HCT116 (cell line): ENCODE results near the gene SLC46A1. TPM values are rescaled to one million over a fixed set of nuclear protein-coding genes. Genes with fewer than 3 reads are reported as not detected.
"Not testable (repeated sequence)": the region's sequence is repeated elsewhere in the genome, so short reads cannot be mapped to it uniquely, and the experiment has no call there.

Experiments
- ATAC-seq: fragments of 200-7000 bp; cut with Tn5 transposase; 2 replicates; pipeline ENCODE4 v1.9.1; 2020; ENCODE audit warnings: mild to moderate bottlenecking, moderate library complexity
- BruUV-seq: library from RNA; stranded (reverse); fragments of 400-500 nt; replicated peaks from 2 replicates; lab custom pipeline; 2021; lab: Mats Ljungman, UMichigan
- CTCF ChIA-PET: fragments of 300-600 bp; sonication (Branson Sonifier 250); formaldehyde crosslinking; loops from one replicate; lab custom pipeline; 2021; ENCODE audit warnings: antibody characterized with exemption; lab: Charles Lee
- POLR2A ChIA-PET: fragments of 300-600, 350-600 bp; sonication (Branson Sonifier 250); formaldehyde crosslinking; loops from one replicate; lab custom pipeline; 2021; ENCODE audit warnings: antibody characterized with exemption; lab: Charles Lee
- RAD21 ChIA-PET, 2 experiments: fragments of 300-600 bp; sonication (Branson Sonifier 250); formaldehyde crosslinking; loops; one replicate each; lab custom pipeline; 2023; ENCODE audit warnings: low total read pairs in 2 of 2; ENCODE audit not compliant: uncharacterized antibody in 2 of 2, unreplicated experiment in 2 of 2, low non-redundant PET in 1 of 2; lab: Charles Lee
- DNase-seq: peaks from one replicate; pipeline ENCODE4 v3.0.0-alpha.2; 2010; ENCODE audit warnings: low read depth, low spot score
- H2AFZ ChIP-seq: fragments of 200-600 bp; shearing (Covaris generic), sonication (generic); 2 replicates; pipeline ENCODE4 v1.6.1; 2017; ENCODE audit warnings: low read depth, mixed run types, mixed read lengths, antibody characterized with exemption, low read length; ENCODE audit not compliant: poor library complexity, severe bottlenecking
- H3K27ac ChIP-seq: 2 replicates; pipeline ENCODE4 v1.5.1; 2012; ENCODE audit warnings: low read depth, low read length
- H3K27me3 ChIP-seq: fragments of 200-600 bp; sonication (generic); 2 replicates; pipeline ENCODE4 v1.6.1; 2016; ENCODE audit warnings: mixed run types, low read length, mixed read lengths; ENCODE audit not compliant: insufficient read depth
- H3K36me3 ChIP-seq, 2 experiments: fragments of 200-500 bp in 1 of 2; fragments of 200-600 bp in 1 of 2; sonication (Bioruptor generic) in 1 of 2; sonication (generic) in 1 of 2; 2 replicates each; pipeline versions ENCODE4 v1.5.1 to v1.6.1; 2014 to 2016; ENCODE audit warnings: low read length in 2 of 2, inconsistent platforms in 1 of 2, mixed read lengths in 1 of 2, mixed run types in 1 of 2; ENCODE audit not compliant: insufficient read depth in 2 of 2, control insufficient read depth in 1 of 2
- H3K4me1 ChIP-seq, 2 experiments: fragments of 200-600 bp in 1 of 2; sonication (generic) in 1 of 2; 2 replicates each; pipeline versions ENCODE4 v1.5.1 to v1.6.1; 2012 to 2017; ENCODE audit warnings: low read length in 2 of 2, inconsistent platforms in 1 of 2, mild to moderate bottlenecking in 1 of 2, mixed read lengths in 1 of 2, mixed run types in 1 of 2, moderate library complexity in 1 of 2; ENCODE audit not compliant: insufficient read depth in 2 of 2, control insufficient read depth in 1 of 2
- H3K4me2 ChIP-seq: fragments of 200-600 bp; sonication (generic); 2 replicates; pipeline ENCODE4 v1.6.1; 2017; ENCODE audit warnings: mixed run types, low read length, mixed read lengths
- H3K4me3 ChIP-seq, 2 experiments: fragments of 200-600 bp in 1 of 2; sonication (generic) in 1 of 2; replicated peaks in 1 of 2; 2 replicates each; pipeline ENCODE4 v1.5.1; 2011 to 2016; ENCODE audit warnings: low read length in 2 of 2, control low read depth in 1 of 2, low read depth in 1 of 2, mild to moderate bottlenecking in 1 of 2, mixed read lengths in 1 of 2, mixed run types in 1 of 2
- H3K79me2 ChIP-seq: fragments of 200-600 bp; sonication (generic); 2 replicates; pipeline ENCODE4 v1.6.1; 2017; ENCODE audit warnings: mild to moderate bottlenecking, mixed run types, low read length, moderate library complexity, mixed read lengths; ENCODE audit not compliant: insufficient read depth
- H3K9ac ChIP-seq: fragments of 200-600 bp; sonication (generic); 2 replicates; pipeline ENCODE4 v1.6.1; 2016; ENCODE audit warnings: low read length, mixed read lengths
- H3K9me2 ChIP-seq: fragments of 200-600 bp; sonication (generic), shearing (Covaris generic); 2 replicates; pipeline ENCODE4 v1.6.1; 2017; ENCODE audit warnings: mixed run types, mild to moderate bottlenecking, moderate library complexity; ENCODE audit not compliant: insufficient read depth
- H3K9me3 ChIP-seq, 2 experiments: fragments of 200-500 bp in 1 of 2; fragments of 200-600 bp in 1 of 2; sonication (Bioruptor generic) in 1 of 2; sonication (generic) in 1 of 2; 2 replicates each; pipeline ENCODE4 v1.6.1; 2014 to 2017; ENCODE audit warnings: low read length in 2 of 2, mixed read lengths in 2 of 2, inconsistent platforms in 1 of 2, low read depth in 1 of 2, mild to moderate bottlenecking in 1 of 2, mixed run types in 1 of 2, moderate library complexity in 1 of 2; ENCODE audit not compliant: control insufficient read depth in 1 of 2, insufficient read depth in 1 of 2
- H4K20me1 ChIP-seq: fragments of 200-600 bp; sonication (generic), shearing (Covaris generic); 2 replicates; pipeline ENCODE4 v1.6.1; 2017; ENCODE audit warnings: mixed run types, mild to moderate bottlenecking, moderate library complexity; ENCODE audit not compliant: insufficient read depth
- ELF1 ChIP-seq: IDR thresholded peaks from 2 replicates; pipeline ENCODE4 v1.6.1; 2012; ENCODE audit warnings: low read depth, borderline replicate concordance
- POLR2A ChIP-seq: IDR thresholded peaks from 2 replicates; pipeline ENCODE4 v1.7.0; 2011; ENCODE audit warnings: borderline replicate concordance; ENCODE audit not compliant: insufficient read depth, insufficient read length; ENCODE audit errors: extremely low read depth
- TCF7L2 ChIP-seq: IDR thresholded peaks from 2 replicates; pipeline ENCODE4 v1.7.0; 2011; ENCODE audit warnings: borderline replicate concordance, inconsistent platforms; ENCODE audit not compliant: insufficient read depth, insufficient read length; ENCODE audit errors: extremely low read depth
- ZNF274 ChIP-seq: fragments of 200-500 bp; sonication (Bioruptor generic); IDR thresholded peaks from 2 replicates; pipeline ENCODE4 v1.6.1; 2014; ENCODE audit warnings: mild to moderate bottlenecking, low read depth, low read length, inconsistent platforms
- intact Hi-C: fragments of 100-400 bp; cut with micrococcal nuclease; formaldehyde crosslinking; loops from 2 replicates; pipeline ENCODE4 v1.10.0; 2022
- total RNA-seq: library from RNA; stranded (reverse); gene quantifications from one replicate; pipeline ENCODE4 v1.2.1, GENCODE V29; 2021; ENCODE audit not compliant: unreplicated experiment

Gene SLC46A1
- total RNA-seq, 1 experiment from 2014 or later, result 17.8 TPM

DNA sequence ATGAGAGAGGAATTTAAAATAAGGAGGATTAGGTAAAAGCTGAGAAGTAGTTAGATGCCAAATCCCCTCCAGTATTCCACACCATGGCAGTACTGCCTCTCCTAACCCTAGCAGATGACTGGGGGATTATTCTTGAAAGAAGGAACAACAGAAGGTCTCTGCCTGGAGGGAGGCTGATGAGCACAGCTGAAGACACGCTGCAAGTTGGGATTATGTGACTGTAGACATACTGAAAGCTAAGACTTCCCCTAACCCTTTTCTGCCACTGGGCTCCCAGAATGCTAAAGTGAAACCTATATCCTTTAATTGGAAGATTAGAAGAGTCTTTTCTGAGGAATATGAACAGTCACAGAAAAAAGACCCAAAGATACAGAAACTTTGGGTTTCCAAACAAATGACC, 27.7 kb upstream of the SLC46A1 start:
- ATAC-seq, result no peak
- ChIA-PET RAD21 (no interaction called here), CTCF (no interaction called here), POLR2A (no interaction called here)
- Histone ChIP-seq H3K9me3 (no peaks in the 10 kb centered on the region), H2AFZ (no peak overlapping the region), H3K4me2 (no peak overlapping the region), H3K27me3 (peaks cover 3% of the 10 kb centered on the region; the same call in 1 of the 2 replicates), H3K36me3 (no peaks in the 10 kb centered on the region), H3K9ac (no peak overlapping the region), H3K27ac (no peak overlapping the region), H3K9me2 (no peaks in the 10 kb centered on the region), H3K4me1 (no peaks in the 10 kb centered on the region), H3K4me3 (no peak overlapping the region), H3K79me2 (no peaks in the 10 kb centered on the region), H4K20me1 (no peaks in the 10 kb centered on the region)
- DNase-seq, result no peak
- BruUV-seq, result no TSS peak
- intact Hi-C loops, result no loop called here
- TF ChIP-seq ZNF274 (no peak), POLR2A (no peak), TCF7L2 (no peak), ELF1 (no peak)

DNA sequence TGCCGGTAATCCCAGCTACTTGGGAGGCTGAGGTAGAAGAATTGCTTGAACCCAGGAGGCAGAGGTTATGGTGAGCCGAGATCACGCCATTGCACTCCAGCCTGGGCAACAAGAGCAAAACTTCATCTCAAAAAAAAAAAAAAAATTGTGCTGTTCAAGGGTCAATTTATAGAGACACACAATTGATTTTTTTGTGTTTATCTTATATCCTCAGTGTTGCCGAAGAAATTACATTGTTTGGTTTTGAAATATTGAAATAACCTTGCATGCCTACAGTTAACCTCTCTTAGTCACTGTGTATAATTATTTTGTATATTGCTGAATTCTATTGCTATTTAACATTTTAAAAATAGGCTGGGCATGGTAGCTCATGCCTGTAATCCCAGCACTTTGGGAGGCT, 22.0 kb upstream of the SLC46A1 start:
- H2AFZ ChIP-seq, RAD21 ChIA-PET, H3K4me2 ChIP-seq, H3K9me2 ChIP-seq, H3K27me3 ChIP-seq, H3K9ac ChIP-seq, H4K20me1 ChIP-seq, H3K27ac ChIP-seq, H3K4me3 ChIP-seq, H3K9me3 ChIP-seq, H3K36me3 ChIP-seq, POLR2A ChIA-PET, ATAC-seq, H3K4me1 ChIP-seq, intact Hi-C loops, BruUV-seq, H3K79me2 ChIP-seq, DNase-seq: not testable (repeated sequence)
- CTCF ChIA-PET, result interaction anchor here (2.9 kb wide), 1 partner anchor 11 kb away, joined by 9 read pairs; no protein-coding TSS in a partner anchor
